Ishikawa (cell line): ENCODE results near the gene COMMD6.

ENCODE experiments used
- CEBPB ChIP-seq: IDR thresholded peaks from 2 replicates; pipeline ENCODE4 v1.6.1; 2012
- EGR1 ChIP-seq: IDR thresholded peaks from 2 replicates; pipeline ENCODE4 v1.6.1; 2012
- EP300 ChIP-seq: IDR thresholded peaks from 2 replicates; pipeline ENCODE4 v1.6.1; 2012; ENCODE audit warnings: borderline replicate concordance
- FOXM1 ChIP-seq: IDR thresholded peaks from 2 replicates; pipeline ENCODE4 v1.6.1; 2012; ENCODE audit warnings: low read depth, borderline replicate concordance
- RAD21 ChIP-seq: IDR thresholded peaks from 2 replicates; pipeline ENCODE4 v1.6.1; 2012; ENCODE audit warnings: low read depth
- TAF1 ChIP-seq: IDR thresholded peaks from 2 replicates; pipeline ENCODE4 v1.6.1; 2012; ENCODE audit warnings: low read depth, mild to moderate bottlenecking
- YY1 ChIP-seq: IDR thresholded peaks from 2 replicates; pipeline ENCODE4 v1.6.1; 2012; ENCODE audit warnings: low read depth
- TF ChIP-seq, protein P1 (sequence below): IDR thresholded peaks from 2 replicates; pipeline ENCODE4 v1.6.1; 2012
- TF ChIP-seq, protein P2 (sequence below): IDR thresholded peaks from 2 replicates; pipeline ENCODE4 v1.6.1; 2012

DNA sequence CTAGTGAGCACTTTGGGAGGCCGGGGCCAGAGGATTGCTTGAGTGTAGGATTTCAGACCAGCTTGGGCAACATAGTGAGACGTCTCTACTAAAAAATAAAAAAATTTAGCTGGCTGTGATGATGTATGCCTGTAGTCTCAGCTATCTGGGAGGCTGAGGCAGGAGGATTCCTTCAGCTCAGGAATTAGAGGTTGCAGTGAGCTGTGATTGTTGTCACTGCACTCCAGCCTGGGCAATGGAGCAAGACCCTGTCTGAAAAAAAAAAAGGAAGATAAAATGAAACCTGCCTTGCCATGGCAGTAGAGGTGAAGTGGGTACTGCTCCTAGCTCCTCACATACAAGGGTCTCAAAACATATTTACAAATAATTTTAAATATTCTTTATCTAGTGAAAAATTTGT is 19.3 kb upstream of the COMMD6 start:
- TF ChIP-seq, protein P1, sequence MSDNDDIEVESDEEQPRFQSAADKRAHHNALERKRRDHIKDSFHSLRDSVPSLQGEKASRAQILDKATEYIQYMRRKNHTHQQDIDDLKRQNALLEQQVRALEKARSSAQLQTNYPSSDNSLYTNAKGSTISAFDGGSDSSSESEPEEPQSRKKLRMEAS, result no peak
- TF ChIP-seq CEBPB (no peak), FOXM1 (no peak), EGR1 (no peak), EP300 (no peak), YY1 (no peak), TAF1 (no peak), RAD21 (no peak)
- TF ChIP-seq, protein P2, sequence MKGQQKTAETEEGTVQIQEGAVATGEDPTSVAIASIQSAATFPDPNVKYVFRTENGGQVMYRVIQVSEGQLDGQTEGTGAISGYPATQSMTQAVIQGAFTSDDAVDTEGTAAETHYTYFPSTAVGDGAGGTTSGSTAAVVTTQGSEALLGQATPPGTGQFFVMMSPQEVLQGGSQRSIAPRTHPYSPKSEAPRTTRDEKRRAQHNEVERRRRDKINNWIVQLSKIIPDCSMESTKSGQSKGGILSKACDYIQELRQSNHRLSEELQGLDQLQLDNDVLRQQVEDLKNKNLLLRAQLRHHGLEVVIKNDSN, result no peak
